MM.1S (cell line): Measurements from ENCODE around the gene ARHGAP33.

Source experiments
- EZH2 ChIP-seq: fragments of 300-600 bp; sonication (generic); optimal IDR thresholded peaks from 2 replicates; pipeline ENCODE3; 2017; ENCODE audit warnings: low read depth, mild to moderate bottlenecking, antibody characterized with exemption, low read length, mixed read lengths
- TF ChIP-seq, protein P1 (sequence below): fragments of 300-600 bp; sonication (generic); IDR thresholded peaks from 2 replicates; pipeline ENCODE4 v1.5.1; 2016; ENCODE audit warnings: antibody characterized with exemption, low read length, mixed read lengths

DNA sequence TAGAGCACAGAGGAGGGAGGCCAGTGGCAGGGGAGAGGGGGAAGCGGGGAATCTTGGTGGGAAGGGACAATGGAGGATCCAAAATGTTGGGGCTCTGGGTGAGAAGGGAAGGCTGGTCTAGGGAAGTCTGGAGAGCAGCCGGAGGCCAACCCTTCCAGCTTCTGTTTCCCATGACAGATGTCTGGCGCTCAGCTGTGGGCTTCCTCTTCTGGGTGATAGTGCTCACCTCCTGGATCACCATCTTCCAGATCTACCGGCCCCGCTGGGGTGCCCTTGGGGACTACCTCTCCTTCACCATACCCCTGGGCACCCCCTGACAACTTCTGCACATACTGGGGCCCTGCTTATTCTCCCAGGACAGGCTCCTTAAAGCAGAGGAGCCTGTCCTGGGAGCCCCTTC, 28.8 kb upstream of the ARHGAP33 start:
- TF ChIP-seq, protein P1, sequence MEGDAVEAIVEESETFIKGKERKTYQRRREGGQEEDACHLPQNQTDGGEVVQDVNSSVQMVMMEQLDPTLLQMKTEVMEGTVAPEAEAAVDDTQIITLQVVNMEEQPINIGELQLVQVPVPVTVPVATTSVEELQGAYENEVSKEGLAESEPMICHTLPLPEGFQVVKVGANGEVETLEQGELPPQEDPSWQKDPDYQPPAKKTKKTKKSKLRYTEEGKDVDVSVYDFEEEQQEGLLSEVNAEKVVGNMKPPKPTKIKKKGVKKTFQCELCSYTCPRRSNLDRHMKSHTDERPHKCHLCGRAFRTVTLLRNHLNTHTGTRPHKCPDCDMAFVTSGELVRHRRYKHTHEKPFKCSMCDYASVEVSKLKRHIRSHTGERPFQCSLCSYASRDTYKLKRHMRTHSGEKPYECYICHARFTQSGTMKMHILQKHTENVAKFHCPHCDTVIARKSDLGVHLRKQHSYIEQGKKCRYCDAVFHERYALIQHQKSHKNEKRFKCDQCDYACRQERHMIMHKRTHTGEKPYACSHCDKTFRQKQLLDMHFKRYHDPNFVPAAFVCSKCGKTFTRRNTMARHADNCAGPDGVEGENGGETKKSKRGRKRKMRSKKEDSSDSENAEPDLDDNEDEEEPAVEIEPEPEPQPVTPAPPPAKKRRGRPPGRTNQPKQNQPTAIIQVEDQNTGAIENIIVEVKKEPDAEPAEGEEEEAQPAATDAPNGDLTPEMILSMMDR = no peak
- no peak for TF ChIP-seq EZH2
